ENCODE results near the gene PFDN1.

PFDN1 gene

DNA sequence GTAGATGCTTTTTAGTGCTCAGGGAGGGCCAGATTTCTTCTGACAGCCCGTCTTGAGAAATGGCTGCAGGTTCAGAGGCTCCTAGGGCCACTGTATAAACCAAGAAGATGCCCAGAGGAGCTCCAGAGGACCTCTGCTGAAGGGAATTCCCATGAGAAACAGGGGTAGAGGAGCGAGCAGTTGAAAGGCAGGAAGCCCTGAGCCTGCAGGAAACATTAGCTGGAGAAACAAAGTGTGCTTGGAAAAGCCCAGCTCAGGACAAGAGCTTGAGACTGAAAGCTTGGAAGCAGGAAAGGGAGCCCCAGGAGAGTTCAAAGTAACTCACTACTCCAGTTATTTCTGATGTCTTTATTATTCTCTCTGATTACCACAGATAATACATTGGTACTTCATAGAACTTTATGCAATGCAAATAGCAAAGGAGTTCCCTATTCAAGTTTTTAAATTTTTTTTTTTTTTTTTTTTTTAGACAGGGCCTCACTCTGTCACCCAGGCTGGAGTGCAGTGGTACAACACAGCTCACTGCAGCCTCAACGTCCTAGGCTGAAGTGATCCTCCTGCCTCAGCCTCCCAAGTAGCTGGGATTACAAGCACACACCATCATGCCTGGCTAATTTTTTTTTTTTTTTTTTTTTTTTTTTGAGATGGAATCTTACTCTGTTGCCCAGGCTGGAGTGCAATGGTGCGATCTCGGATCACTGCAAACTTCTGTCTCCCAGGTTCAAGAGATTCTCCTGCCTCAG is 27.0 kb upstream of the PFDN1 start:
- no peak for DNase-seq

DNA sequence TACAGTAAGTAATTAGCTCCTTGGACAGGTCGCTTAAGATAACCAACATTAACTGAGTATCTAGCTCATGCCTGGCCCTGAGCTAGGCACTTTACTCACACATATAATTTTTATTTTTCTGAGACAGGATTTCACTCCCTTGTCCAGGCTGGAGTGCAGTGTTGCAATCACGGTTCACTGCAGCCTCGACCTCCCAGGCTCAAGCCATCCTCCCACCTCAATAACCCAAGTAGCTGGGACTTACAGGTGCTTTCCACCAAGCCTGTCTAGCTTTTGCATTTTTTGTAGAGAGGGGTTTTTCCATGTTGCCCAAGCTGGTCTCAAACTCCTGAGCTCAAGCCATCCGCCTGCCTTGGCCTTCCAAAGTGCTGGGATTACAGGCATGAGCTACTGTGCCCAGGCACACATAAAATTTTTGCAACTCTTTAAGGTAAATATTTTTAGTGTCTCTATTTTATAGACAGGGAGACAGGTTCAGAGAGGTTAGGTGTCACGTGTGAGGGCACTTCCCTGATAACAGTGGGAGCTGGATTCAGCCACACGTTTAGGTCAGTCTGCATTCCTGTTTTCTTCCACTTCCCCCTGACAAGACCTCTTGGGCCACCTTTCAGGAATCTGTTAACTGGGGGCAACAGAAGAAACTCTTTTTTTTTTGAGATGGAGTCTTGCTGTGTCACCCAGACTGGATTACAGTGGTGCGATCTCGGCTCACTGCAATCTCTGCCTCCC is 25.3 kb upstream of the PFDN1 start:
- DNase-seq: no peak

DNA sequence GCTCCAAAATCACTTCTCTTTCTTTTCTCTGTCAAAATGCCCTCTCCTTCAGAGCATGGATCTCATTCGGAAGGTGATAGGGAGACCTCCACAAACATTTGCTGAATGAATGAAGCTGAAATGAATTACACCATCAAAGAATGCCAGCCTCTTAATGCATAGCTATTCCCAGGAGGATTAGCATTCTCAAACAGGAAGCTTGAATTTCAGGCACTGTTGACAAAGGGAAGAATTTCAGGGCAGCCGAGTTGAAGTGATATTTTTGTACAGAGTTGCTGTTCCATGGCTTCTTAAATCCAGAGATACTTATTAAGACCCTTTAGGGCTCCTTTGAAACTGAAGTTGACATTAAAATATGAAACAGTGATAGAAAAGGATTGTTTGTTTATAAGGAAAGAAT is 24.7 kb upstream of the PFDN1 start:
- DNase-seq: no peak

DNA sequence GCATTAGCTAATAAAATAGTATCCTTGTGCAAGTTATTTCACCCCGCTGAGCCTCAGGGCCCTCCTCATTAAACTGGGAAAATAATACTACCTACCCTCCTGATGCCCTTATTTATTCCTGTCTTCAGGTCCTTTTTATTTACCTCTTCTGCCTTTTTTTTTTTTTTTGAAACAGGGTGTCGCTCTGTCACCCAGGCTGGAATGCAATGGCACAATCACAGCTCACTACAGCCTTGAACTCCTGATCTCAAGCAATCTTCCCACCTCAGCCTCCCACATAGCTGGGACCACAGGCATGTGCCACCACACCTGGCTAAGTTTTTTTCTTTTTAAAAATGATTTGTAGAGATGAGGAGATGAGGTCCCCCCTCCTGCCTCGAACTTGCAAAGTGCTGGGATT is 22.6 kb upstream of the PFDN1 start:
- DNase-seq: no peak

DNA sequence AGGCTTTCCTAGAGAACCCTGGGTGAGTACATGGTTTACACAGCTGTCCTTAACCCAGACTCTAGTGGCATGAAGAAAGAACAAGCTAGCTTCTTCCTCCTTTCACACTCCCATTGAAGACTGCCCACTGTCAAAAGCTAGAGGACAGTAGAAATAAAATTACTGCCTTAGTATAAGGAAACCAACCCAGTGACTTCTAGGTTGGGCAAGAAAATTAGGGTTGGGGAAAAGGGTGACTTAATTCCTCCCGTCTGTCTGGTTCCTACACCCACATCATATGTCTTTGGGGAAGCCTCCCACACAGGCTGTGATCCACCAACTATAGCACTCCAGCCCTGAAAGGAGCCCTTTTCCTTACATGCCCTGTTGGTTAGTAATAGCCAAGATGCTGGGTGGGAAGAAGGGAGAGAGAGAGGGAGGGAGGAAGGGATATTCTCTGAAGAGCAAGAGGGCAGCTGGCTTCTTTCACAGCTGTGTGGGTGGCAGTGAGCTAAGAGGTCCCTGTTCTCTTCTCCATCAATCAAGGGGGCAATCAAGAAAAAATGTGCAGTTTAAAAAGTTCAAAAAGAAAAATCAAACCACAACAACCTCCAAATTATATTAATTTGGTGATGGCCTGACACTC is 21.8 kb upstream of the PFDN1 start:
- DNase-seq: no peak

DNA sequence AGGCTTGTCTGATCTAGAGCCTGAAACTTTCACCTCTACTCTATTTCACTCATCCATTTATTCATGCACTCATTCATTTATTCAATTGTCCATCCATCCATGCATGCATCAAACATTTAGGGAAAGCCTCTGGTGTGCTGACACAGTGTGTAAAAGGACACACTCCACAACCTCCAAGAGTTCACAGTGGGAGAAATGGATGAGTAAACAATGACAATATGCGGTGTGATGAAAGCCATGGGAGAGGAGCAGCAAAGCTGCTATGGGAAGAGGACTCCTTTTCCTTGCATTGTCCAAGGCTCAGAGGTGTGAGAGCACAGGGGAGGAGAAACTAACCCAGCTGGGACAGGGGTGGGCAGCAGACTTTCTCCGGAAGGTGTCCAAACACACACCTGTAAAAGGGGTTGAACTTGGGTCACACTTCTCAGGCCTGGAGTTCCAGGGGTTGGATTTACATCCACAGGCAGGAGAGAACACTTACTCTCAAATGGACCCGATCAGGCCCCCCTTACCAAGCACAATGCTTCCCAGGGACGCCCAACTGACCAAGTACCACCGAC is 21.2 kb upstream of the PFDN1 start:
- DNase-seq: no peak

DNA sequence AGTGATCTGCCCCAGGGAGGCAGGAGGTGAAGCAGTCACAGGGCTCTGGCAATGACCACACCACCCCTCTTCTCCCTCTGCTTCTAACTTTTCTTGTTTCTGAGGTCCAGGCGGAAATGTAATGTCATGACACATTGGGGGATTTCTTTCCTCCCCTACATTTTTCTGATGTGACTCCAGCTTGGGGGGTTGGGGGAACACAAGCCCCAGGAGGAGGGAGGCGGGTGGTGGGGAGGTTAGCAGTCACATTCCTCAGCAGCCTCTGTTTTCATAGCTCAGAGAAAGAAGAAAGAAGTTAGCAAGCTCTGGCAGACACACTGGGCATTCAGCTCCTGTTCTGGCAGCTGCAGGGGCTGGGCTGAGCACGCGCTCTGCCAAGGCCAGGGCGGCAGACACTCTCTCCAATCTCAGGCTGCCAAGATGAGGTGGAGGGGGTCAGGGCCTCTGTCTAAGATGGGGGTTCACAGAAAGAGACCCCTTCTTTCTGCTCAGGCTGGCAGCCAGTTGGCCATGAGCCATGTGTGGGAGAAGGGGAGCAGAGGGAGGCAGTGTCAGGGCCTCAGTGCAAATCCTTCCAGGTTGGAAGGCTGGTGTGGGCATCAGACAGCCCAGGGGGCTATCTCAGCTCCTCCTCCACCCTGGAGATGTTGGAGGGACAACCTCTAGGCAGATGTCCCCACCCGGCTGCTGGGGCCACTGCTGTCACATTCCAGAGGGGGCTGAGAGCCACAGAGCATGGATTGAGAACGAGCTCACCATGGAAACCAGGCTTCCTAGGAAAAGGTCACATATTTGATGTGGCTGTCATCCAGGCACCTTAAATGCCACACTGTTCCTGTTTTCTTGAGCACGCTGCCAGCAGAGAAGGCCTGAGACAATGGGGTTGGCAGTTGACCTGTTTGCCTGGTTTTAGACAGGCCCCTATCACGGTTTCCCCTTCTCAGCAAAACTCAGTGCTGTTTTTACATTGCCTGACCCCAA is 20.1 kb upstream of the PFDN1 start:
- peak in 44 of 56 donors; percentile 7 to 82 (median 38) for DNase-seq

DNA sequence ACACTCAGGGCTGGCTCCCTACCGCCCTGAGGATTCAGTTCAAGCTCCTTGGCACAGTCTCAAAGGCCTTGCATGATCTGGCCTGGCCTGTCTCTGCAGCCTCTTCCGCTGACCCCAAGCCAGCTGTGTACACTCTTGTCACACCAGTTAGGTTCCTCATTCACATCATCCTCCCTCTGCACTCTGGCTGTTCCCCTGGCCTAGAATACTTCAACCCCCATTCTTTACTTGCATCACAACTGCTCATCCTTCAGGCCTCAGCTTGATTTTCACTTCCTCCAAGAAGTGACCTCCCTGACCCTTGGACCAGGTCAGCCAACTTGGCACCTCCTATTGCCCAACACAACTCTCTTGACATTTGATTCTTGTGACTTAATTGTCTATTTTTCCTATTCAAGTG is 18.9 kb upstream of the PFDN1 start:
- DNase-seq: peak in 32 of 56 donors; percentile 7 to 70 (median 26)

DNA sequence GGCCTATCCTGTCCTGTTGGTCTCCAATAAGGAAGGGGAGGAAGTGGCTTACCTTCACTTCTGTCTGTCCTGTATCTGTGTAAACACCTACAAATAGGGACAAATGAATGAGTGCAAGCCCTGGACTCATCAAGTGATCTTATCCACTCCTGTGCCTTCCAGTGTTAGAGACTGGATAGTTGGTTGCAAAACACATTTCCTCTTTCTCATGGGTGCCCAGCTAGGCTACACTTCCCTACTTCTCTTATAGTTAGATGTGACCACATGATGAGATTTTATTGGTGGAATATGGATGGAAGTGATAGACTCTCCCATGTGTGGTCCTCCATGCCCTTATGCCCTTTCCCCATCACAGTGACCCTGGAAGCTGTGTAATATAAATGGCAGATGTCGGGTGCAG is 16.9 kb upstream of the PFDN1 start:
- no peak for DNase-seq

DNA sequence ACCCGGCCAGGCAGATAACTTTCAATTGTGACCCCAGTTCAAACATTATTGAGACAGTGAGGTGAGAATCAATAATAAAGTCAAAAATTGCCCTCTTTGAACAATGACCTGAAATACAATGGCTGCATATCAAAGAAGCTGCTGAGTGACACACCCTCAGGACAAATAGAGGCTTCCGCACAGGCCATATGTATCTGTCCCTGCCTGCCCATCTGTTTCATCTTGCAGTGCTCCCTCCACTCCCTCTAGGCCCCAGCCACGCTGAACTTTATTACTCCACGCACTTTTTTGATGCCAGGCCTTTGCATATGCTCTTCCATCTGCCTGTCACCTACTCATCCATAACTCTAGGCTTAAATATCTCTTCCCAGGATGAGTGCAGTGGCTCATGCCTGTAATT is 15.9 kb upstream of the PFDN1 start:
- no peak for DNase-seq

DNA sequence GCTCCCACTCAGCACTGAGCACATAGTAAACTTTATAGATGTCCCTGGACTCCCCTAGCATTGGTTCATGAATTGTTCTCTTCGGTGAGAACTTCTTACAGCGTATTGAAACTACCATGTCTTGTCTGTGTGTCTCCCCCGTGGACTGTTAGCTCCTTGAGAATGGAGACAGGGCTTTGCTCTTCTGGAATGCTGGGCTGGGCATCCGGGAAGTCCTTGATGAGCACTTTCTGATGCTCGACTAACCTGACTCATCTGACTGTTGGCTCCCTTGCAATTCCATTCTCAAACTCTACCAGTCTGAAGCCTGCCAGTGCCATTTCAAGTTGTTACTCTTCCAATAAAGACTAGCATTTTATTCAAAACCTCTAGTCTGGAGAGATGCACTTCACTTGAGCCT is 15.0 kb upstream of the PFDN1 start:
- no peak for DNase-seq

DNA sequence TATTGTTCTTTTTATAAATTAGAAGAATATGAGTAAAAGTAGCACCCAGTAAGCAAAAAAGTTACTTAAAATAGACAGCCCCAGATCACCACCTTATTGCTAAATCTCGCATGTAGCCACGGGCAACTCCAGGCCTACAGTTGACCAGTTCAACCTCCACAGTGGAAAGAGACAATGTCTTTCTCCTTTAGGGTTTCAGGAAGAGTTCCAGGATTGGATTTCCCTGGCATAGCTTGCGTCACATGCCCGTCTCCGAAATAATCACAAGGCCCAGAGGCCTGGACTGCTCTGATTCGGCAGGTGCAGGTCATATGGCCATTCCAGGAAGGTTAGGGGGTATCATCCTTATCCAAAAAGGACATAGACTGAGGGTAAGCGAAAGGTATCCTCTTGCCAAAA is 9.9 kb upstream of the PFDN1 start:
- DNase-seq: no peak

DNA sequence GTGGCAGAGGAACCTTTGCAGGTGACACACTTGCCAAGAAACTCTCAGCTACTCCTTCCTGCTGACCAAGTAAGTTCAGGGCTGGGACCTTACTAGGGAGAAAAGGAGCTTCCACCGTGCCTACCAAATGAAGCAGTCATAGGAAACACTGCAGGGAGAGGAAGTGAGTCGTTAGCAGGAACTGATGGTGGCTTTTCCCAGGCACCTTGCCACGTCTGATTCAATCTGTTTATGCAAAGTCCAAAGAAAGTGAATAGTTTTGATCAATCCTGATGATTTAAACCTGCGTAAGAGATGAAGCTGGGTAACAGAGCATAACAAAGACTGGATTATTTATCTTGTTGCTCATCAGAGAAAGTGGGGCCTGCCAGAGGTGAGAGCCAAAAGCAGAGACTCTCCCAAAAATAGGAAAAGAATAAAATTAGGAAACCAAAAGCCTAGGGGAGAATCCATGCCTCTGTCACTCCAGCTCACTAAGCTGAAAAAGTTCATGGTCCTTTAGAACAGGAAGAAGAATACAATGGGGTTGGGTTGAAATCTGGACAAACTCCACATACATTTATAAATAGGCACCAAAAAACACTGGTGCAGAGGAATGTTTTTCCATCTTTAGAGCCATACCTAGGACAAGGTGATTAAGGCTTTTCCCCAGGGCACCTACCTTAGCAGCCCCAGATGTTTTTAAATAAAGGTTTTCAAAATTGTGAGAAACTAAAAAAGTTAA is 9.3 kb upstream of the PFDN1 start:
- DNase-seq: peak in 2 of 56 donors; percentile 10 to 24

DNA sequence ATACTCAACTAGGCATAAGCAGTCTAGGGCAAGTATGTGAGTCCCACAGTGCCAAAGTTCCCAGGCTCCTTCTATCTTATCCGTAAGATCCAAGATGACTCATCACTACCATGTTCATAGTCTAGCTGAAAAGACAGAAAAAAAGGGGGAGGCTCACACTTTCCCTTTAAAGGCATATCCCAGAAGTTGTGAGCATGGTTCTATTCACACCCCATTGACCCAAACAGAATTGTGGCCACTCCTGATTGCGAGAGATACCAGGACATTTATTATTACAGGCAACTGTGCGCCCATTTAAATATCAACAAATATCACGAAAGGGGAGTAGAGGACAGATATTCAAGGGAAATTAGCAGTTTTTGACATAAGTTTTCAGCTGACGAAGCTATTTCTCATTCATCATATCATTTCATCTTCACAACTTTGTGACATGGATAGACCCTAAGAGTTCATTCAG is 8.1 kb upstream of the PFDN1 start:
- DNase-seq: no peak

DNA sequence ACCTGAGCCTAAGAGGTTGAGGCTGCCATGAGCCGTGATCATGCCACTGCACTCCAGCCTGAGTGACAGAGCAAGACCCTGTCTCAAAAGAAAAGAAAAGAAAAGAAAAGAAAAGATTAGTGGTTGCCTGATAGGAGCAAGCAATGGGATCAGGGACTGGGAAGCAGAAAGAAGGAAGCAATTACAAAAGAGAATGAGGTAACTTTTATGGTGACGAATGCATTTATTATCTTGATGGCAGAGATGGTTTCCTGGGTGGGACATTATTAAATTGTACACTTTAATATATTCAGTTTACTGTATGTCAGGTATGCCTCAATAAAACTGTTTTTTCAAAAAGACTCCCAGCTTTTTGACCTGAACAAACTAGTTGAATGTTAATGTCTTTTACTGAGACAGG is 7.5 kb upstream of the PFDN1 start:
- DNase-seq: no peak

DNA sequence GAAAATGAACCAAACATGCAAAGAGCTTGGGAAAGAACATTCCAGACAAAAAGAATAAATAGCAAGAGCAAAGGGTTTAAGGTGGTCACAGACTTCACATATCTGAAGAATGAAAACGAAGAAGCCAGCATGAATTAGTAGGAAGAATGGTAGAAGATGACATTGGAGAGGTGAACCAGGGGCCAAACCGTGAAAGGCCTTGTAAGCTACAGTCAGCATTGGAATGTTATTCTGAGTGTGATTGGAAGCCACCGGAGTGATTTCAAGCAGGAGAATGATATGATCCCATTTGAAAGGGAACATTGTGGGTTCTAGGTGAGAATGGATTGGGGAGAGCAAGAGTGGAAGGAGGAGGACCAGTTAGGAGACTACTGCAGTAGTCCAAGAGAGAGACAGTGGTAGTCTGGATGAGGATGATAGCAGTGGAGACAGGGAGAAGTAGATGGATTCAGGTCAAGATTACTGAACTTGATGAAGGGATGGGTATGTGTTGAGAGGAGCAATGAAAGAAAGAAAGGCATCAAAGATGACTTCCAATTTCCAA is 6.9 kb upstream of the PFDN1 start:
- DNase-seq: no peak

DNA sequence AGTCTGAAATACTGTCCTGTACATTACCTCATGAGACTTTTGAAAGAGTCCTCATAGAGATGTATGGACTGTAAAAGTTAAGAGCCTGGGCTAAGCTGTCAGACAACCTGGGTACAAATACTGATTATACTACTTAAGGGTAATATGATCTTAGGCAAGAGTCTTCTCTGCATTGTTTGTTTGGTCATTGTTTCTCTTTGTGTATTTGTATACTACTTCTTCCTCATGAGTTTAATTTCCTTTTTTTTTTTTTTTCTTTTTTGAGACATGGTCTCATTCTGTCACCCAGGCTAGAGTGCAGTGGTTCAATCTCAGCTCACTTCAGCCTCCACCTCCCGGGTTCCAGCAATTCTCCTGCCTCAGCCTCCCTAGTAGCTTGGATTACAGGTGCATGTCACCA is 2.6 kb upstream of the PFDN1 start:
- no peak for DNase-seq

DNA sequence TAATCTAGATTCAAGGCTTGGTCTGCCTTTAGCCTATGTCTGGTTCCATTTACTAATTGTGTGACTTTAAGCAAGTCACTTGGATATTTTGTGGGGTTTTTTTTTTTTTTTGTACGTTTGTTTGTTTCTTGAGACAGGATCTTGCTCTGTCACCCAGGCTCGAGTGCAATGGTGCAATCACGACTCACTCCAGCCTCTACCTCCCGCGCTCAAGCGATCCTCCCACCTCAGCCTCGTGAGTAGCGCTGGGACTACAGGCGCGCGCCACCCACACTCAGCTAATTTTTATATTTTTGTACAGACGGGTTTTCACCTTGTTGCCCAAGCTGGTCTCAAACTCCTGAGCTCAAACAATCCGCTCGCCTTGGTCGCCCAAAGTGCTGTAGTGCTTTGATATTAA is 1.1 kb upstream of the PFDN1 start:
- DNase-seq: no peak

DNA sequence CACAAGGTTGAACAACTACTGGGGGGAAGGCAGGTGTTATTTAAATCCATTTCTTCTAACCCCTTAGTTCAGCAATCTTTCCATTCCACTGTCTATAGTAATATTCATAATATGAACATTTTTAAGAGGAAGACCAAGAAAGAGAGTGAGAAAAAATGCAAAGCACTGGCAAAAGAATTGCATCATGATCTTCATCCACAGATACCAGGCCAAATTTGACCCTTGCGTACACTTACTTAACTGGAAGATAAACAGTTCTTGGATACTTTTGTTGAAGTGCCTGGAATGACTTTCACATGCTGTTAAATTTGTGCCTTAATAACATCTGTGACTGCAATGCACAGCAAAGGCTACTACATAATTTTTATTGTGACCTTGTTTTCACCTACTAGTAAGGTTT is 1.8 kb downstream of the PFDN1 start:
- no peak for DNase-seq

DNA sequence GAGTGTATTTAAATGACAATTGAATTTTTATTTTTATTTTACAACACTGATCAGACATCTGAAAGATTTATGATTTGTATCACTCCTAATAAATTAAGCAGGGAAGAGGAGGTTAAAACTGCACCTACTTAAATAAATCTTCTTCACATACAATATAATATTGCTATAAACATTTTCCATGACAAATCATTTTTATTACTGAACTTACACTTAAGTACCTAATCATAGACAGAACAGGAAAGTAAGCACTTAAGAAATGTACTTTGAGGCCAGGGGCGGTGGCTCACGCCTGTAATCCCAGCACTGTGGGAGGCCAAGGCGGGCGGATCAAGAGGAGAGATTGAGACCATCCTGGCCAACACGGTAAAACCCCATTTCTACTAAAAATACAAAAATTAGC is 3.8 kb downstream of the PFDN1 start:
- no peak for DNase-seq
